HG02642 (cell line): ENCODE measurements around the gene ZNF277.
A peak's percentile ranks its signal among the peaks of the same experiment; 100 is the strongest.

Source experiments
- ATAC-seq: cut with Tn5 transposase; IDR thresholded peaks from one replicate; pipeline ENCODE4 v1.9.1; 2021; ENCODE audit warnings: mild to moderate bottlenecking; ENCODE audit not compliant: unreplicated experiment, poor library complexity

ZNF277 gene

DNA sequence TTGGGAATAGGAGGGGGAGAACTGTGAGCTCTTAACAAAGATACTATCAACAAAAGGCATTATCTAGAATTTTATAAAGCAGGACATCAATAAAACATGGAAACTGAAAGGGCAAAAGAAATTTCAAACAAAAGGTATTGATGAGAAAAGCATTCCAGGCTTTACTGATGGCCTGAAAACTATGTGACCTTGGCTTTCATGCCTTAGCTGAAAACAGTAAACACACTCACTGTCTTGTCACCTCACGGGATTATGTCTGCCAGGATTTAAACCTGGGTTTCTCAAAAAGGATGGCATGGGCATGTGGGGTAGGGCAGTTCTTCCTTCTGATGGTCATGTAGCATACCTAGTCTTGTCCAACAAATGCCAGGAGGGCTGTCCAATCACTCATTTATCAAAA, 23.2 kb upstream of the ZNF277 start:
- ATAC-seq, result no peak

DNA sequence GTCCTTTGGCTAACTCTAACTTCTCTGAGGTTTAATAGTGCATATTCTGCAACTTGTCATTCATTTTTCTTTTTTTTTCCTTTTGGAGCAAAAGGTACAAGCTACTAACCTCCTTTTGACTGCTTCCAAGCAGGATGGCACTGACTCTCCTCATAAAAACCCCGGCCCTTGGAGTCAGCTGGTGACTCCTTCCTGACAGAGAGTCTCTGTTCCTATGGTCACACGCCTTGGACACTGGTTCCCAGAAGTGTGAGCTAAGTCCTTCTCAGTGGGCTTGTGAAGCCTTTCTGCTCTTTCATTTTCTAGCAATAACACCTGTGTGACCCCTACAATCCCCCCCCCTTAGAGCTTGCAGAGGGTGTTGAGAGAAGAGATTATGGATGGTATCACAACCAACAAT, 22.0 kb upstream of the ZNF277 start:
- no peak for ATAC-seq

GRCh38 chr7:112185005-112185834, 21.3 kb upstream of the ZNF277 start:
- no peak for ATAC-seq

GRCh38 chr7:112186300-112186699, 20.2 kb upstream of the ZNF277 start:
- no peak for ATAC-seq

DNA sequence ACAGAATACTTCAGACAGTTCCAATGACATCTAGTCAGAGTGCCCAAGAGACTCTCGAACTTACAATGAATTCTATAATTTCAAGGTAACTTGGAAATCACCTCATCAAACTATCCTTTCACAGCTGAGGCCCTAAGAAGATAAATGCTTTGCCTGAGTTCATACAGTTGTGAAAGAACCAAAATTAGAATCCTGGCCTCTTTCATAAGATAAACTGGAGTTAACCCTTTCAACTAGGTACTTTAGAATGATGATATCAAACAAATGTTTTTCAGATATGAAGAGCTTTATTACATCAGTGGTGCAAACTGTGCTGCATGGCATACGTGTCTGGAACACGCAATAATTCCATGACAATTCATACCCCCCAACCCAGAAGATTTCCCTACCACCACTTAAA, 18.2 kb upstream of the ZNF277 start:
- ATAC-seq, result no peak

DNA sequence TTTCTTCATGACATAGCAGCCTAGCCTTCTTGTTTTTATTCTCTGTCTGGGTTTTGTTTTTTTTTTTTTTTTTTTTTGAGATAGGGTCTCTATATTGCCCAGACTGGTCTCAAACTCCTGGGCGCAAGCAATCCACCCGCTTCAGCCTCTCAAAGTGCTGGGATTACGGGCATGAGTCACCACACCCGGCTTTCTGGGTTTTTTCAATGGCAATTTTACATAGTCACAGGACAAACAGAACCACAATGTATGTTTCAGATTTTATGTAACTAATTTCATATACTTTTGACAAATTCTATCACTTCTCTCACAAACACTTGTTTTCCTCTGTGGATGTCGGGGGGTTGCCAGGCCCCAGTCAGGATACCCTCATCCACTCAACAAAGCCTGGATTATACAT, 16.8 kb upstream of the ZNF277 start:
- no peak for ATAC-seq

GRCh38 chr7:112190120-112190519, 16.4 kb upstream of the ZNF277 start:
- no peak for ATAC-seq

DNA sequence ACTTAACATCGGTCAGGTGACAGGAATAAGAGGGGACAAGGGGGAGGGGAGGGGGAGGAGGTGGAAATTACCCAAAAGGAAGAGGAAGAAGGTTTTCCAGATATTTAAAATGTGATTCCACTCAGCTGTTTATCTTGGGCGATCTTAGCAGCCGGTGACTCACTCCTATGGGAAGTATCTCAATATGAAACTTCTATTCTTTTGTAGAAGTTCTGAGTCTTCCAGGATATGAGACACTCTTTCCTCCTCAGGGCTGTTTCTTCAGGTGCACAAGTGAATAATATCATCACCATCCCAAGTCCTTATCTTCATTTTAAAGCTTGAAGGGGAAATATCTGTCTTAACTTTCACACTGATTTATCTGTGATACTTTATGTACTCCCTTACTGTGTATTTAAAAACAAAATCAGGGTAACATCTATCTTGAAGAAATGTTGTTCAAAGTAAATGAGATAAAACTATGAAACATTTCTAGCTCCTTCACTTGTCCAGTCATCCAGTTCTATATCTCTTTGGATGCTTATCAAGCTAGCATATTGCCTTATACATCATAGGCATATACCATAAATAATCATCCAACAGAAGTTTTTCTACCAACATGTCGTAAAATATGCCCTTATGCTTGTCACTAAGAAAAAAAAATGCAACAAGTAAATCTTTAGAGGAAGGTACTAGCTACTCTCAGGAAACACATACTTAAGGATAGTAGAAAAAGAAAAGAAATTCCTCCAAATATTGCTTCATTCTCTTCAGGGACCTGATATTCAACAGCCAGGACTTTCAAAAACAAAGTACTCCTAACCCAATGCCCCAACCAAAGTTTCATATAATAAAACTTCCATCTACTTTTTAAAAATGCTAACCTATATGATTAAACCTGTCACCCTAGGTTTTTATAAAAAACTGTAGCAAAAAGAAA, 14.0 kb upstream of the ZNF277 start:
- no peak for ATAC-seq

DNA sequence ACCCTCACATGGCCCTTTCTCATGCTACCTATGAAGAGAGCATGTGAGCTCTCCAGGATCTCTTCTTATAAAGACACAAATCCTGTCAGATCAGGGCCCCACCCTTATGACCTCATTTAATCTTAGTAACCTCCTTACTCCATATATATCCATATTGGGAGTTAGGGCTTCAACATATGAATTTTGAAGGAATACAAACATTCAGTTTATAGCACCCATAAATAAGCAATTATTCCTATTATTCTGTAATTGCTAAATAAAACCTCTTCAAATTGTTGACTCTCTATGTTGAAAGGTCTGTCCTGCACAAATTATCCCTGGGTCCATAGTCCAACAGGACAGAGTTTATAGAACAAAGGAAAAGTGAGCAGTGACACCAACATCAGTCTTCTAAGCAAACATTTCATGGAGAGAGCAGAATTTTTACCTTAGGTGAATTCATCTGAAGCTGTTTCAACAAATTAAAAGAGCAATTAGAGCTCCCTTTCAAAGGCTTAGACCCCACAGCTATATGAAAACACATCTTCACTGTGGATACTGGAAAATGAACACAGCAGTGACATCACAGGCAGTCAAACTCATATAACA, 12.5 kb upstream of the ZNF277 start:
- no peak for ATAC-seq

DNA sequence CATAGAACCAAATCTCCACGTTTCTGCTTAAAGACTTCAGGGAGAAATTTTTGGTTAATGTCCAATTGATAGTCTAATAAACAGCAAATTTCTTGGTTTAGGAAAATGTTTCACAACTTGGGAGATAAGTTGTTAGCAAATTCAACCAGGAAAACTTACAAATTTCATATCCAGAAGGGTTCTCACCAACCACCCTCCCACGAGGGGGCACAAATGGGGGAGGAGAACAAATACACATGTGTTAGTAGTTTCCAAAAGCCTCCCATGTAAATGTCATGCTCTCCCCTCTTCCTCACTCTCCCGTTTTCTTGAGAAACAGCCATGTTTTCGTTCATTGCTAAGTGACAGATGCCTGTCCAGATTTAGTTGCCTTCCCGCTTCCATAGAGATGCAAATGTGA, 10.8 kb upstream of the ZNF277 start:
- ATAC-seq, result no peak

GRCh38 chr7:112197322-112197721, 9.2 kb upstream of the ZNF277 start:
- ATAC-seq, result no peak

DNA sequence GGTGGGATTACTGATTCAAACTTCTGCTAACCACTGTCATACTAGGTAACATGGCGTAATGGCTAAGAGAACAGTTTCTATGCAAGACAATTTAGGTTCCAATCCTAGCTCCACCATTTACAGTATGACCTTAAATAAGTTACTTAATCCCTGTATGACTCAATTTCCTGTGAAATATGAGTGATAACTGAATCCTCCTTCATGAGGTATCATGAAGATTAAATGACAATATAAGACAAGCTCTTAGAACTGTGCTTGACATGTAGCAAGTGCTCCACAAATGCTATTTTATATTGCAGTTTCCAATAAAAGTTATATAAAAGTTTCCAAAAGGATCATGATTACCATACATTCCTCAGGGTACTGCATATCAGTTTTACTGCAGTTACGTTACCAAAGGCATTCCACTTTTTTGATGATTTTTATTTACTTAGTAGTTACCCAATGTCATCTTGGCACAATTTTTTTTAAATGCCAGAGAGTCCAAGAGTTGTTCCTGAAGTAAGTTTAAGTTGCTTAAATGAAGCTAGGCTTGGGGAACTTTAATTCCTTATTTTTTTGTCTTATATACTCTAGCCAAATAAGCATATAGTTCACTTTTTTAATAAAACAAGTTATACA, 7.3 kb upstream of the ZNF277 start:
- ATAC-seq, result no peak

DNA sequence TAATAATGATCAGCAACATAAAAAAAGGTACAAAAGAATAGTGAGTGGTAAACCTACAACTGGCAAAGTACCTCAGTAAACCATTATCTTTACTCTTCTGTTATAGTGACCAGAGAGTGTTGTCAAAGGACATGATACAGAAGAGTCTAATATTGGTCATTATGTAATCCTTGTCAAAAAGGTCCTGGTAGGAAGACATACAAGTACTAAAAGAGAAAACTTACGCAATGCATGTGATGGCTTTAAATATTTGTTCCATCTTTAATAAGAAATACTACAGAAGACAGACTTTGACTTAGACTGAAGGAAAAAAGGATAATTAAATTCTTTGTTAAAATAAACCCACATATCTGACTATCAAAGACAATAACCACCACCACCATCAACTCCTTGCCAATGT, 6.8 kb upstream of the ZNF277 start:
- no peak for ATAC-seq

DNA sequence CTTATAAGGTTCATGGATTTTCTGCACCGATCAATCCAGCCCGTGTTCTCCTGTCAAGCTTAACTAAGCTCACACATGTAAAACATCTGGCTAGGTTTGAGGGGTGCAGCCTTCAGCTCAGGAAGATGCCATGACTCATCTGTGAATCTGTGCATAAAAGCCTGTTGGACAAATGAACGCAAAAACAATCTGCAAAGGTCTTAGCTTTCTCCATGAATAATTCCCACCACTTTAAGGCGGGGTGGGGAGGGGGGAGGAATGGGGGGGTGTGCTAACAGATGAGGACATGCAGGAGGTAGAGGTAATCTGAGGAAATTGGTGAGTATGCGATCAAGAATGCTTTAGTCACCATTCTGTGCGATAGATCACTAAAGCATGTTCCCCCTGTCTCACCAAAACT, 5.1 kb upstream of the ZNF277 start:
- ATAC-seq, result no peak

- no peak for ATAC-seq
Measured at GRCh38 chr7:112201839-112202238, 4.7 kb upstream of the ZNF277 start.

DNA sequence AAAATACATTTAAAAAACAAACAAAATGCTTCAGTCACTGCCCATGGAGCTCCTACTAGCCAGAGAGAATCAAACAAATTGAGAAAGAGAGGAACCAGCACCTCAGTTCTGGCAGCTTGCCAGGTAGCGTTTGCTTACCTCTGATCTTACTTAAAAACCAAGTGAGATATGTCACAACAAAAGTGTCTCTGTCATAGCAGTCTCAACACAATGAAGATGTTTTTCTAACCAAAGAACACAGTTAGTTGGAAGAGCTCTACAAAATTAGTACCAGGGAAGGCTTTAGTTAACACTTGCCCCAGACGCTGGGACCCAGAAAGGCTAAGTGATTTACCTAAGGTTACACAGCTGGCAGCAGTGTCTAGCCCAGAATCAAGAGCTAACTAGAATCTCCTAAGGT, 3.7 kb upstream of the ZNF277 start:
- no peak for ATAC-seq

GRCh38 chr7:112203365-112203739, 3.1 kb upstream of the ZNF277 start:
- no peak for ATAC-seq

GRCh38 chr7:112204499-112205342, 1.8 kb upstream of the ZNF277 start:
- no peak for ATAC-seq

GRCh38 chr7:112205343-112206237, 905 bp upstream of the ZNF277 start:
- peak; percentile 14 for ATAC-seq
